Measurements from ENCODE around the gene SIRT5. TPM values are rescaled to one million over a fixed set of nuclear protein-coding genes. Genes with fewer than 3 reads are reported as not detected.

Gene SIRT5
- total RNA-seq, 1 experiment from 2014 or later: 13.8 TPM

DNA sequence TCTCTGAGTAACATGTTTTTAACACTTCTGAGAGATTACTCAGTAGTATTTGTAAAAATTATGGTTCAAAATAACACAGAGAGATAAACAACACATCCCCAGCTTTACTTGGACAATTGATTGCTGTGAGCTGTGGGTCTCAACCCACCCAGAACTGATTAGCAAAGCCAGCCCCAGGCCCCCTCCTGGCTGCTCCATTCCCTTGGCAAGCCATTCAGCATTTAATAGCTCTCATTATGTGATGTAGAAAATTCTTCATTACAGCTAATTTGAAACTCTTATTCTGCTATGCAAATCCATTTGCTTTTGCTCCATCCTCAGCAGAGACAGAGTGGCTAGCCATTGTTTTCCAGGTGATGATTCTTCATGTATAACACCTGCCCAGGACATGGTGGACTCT, 16.6 kb upstream of the SIRT5 start:
- ATAC-seq (no peak), DNase-seq (ENCODE audit: low read depth, low spot score) (no peak)
- no peaks in the 10 kb centered on the region for H3K36me3 ChIP-seq (ENCODE audit: control insufficient read depth in 1 of 2, insufficient read depth in 2 of 2, low read length in 2 of 2)
- intact Hi-C loops (cut with micrococcal nuclease): no loop called here
- no peak overlapping the region for H3K4me3 ChIP-seq (replicated peaks in 1 of 2; ENCODE audit: low read depth in 1 of 2, low read length in 2 of 2)
- H3K27ac ChIP-seq (ENCODE audit: low read depth, low read length): no peak overlapping the region
- no peak overlapping the region for H3K4me2 ChIP-seq (ENCODE audit: low read length)
- peak overlapping the region; percentile 27 for H2AFZ ChIP-seq (ENCODE audit: low read depth, low read length, poor library complexity, severe bottlenecking)
- POLR2A ChIA-PET: interaction anchor here (0.8 to 1.6 kb wide), 2 partner anchors 70 to 229 kb away, joined by 3 read pairs; partner anchors contain the start of genes GFOD1 and TBC1D7
- no peaks in the 10 kb centered on the region for H3K9me3 ChIP-seq (ENCODE audit: control insufficient read depth in 1 of 2, insufficient read depth in 1 of 2, low read depth in 1 of 2, low read length in 2 of 2)
- CTCF ChIA-PET: interaction anchor here (1.3 kb wide), 1 partner anchor 17 kb away, joined by 5 read pairs; the partner anchor contains the start of gene SIRT5
- no peak overlapping the region for H3K9ac ChIP-seq (ENCODE audit: low read length)
- BruUV-seq (replicated peaks): no TSS peak
- H3K79me2 ChIP-seq (ENCODE audit: insufficient read depth, low read length): no peaks in the 10 kb centered on the region
- TF ChIP-seq, protein P1, sequence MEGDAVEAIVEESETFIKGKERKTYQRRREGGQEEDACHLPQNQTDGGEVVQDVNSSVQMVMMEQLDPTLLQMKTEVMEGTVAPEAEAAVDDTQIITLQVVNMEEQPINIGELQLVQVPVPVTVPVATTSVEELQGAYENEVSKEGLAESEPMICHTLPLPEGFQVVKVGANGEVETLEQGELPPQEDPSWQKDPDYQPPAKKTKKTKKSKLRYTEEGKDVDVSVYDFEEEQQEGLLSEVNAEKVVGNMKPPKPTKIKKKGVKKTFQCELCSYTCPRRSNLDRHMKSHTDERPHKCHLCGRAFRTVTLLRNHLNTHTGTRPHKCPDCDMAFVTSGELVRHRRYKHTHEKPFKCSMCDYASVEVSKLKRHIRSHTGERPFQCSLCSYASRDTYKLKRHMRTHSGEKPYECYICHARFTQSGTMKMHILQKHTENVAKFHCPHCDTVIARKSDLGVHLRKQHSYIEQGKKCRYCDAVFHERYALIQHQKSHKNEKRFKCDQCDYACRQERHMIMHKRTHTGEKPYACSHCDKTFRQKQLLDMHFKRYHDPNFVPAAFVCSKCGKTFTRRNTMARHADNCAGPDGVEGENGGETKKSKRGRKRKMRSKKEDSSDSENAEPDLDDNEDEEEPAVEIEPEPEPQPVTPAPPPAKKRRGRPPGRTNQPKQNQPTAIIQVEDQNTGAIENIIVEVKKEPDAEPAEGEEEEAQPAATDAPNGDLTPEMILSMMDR (IDR thresholded peaks at IDR 0.05 in 2 of 3, conservative IDR thresholded peaks at IDR 0.05 in 1 of 3; ENCODE audit: borderline replicate concordance in 1 of 3, insufficient read depth in 1 of 3, low read depth in 2 of 3, low read length in 2 of 3): no peak
- TF ChIP-seq POLR2A (IDR thresholded peaks at IDR 0.05; ENCODE audit: borderline replicate concordance, extremely low read depth, insufficient read depth, insufficient read length): no peak
- no peak for TF ChIP-seq TCF7L2 (IDR thresholded peaks at IDR 0.05; ENCODE audit: borderline replicate concordance, extremely low read depth, insufficient read depth, insufficient read length)
- TF ChIP-seq ELF1 (IDR thresholded peaks at IDR 0.05; ENCODE audit: borderline replicate concordance, low read depth): no peak
- TF ChIP-seq, protein P2, sequence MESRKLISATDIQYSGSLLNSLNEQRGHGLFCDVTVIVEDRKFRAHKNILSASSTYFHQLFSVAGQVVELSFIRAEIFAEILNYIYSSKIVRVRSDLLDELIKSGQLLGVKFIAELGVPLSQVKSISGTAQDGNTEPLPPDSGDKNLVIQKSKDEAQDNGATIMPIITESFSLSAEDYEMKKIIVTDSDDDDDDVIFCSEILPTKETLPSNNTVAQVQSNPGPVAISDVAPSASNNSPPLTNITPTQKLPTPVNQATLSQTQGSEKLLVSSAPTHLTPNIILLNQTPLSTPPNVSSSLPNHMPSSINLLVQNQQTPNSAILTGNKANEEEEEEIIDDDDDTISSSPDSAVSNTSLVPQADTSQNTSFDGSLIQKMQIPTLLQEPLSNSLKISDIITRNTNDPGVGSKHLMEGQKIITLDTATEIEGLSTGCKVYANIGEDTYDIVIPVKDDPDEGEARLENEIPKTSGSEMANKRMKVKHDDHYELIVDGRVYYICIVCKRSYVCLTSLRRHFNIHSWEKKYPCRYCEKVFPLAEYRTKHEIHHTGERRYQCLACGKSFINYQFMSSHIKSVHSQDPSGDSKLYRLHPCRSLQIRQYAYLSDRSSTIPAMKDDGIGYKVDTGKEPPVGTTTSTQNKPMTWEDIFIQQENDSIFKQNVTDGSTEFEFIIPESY (IDR thresholded peaks at IDR 0.05; ENCODE audit: extremely low read depth, insufficient replicate concordance, low read length): no peak
- TF ChIP-seq EGR1 (IDR thresholded peaks at IDR 0.05; ENCODE audit: low read depth): no peak
- TF ChIP-seq YY1 (IDR thresholded peaks at IDR 0.05; ENCODE audit: extremely low read depth, insufficient replicate concordance, low read depth, low read length): no peak
- TF ChIP-seq, protein P3, sequence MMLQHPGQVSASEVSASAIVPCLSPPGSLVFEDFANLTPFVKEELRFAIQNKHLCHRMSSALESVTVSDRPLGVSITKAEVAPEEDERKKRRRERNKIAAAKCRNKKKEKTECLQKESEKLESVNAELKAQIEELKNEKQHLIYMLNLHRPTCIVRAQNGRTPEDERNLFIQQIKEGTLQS (IDR thresholded peaks at IDR 0.05): no peak
- TF ChIP-seq CBX3 (IDR thresholded peaks at IDR 0.05; ENCODE audit: low read depth): no peak
- TF ChIP-seq EZH2 (IDR thresholded peaks at IDR 0.05): no peak
- TF ChIP-seq, protein P4, sequence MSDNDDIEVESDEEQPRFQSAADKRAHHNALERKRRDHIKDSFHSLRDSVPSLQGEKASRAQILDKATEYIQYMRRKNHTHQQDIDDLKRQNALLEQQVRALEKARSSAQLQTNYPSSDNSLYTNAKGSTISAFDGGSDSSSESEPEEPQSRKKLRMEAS (IDR thresholded peaks at IDR 0.05): no peak
- no peak for TF ChIP-seq SP1 (IDR thresholded peaks at IDR 0.05; ENCODE audit: low read depth)
- TF ChIP-seq JUND (IDR thresholded peaks at IDR 0.05): no peak
- TF ChIP-seq ZNF274 (IDR thresholded peaks at IDR 0.05; ENCODE audit: low read depth, low read length): no peak
- no peak for TF ChIP-seq EZH2phosphoT487 (IDR thresholded peaks at IDR 0.05; ENCODE audit: borderline replicate concordance)
- no peak for TF ChIP-seq SRF (IDR thresholded peaks at IDR 0.05; ENCODE audit: low read depth)
- H3K4me1 ChIP-seq (ENCODE audit: control insufficient read depth in 1 of 2, insufficient read depth in 2 of 2, low read length in 2 of 2): peaks cover 0 to 6% of the 10 kb centered on the region in 2 experiments; a peak in 1 of 4 replicates
- H3K9me2 ChIP-seq (ENCODE audit: insufficient read depth): no peaks in the 10 kb centered on the region
- H4K20me1 ChIP-seq (ENCODE audit: insufficient read depth): no peaks in the 10 kb centered on the region
- RAD21 ChIA-PET (ENCODE audit: low non-redundant PET in 1 of 2, low total read pairs in 2 of 2, uncharacterized antibody in 2 of 2, unreplicated experiment in 2 of 2): no interaction called here
- H3K27me3 ChIP-seq (ENCODE audit: insufficient read depth, low read length): no peaks in the 10 kb centered on the region
